ENCODE measurements around the gene BCL2.

- TF ChIP-seq CTCF (IDR thresholded peaks at IDR 0.05), result no peak
- TF ChIP-seq POLR2A (IDR thresholded peaks at IDR 0.05), result peak in 1 of 2 donors; percentile 12
- TF ChIP-seq POLR2AphosphoS5 (IDR thresholded peaks at IDR 0.05; ENCODE audit: insufficient read depth in 1 of 2, low read depth in 1 of 2), result peak; percentile 31 to 93
Measured at GRCh38 chr18:63161761-63162195, 157.8 kb downstream of the BCL2 start.
